ENCODE results near the gene PPP3CB.

The PPP3CB gene

DNA sequence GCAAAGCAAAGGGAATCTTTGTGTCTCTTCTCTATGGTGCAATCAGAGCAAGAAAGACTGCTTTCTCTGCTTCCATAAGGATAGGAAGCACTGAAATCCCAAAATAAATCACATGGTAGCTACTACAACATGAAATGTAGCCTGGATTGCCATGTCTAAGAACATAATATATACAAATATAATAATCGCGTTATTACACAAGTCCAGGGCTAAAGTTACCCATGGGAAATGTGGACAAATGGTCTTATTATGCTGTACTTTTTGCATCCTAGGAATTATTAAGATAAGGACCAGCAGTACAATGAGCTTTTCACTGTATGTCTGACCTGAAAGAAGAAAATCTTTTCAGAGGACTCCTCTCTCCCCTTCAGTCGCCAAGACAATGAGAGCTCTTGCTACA, 23.5 kb upstream of the PPP3CB start:
- TF ChIP-seq, protein P1, sequence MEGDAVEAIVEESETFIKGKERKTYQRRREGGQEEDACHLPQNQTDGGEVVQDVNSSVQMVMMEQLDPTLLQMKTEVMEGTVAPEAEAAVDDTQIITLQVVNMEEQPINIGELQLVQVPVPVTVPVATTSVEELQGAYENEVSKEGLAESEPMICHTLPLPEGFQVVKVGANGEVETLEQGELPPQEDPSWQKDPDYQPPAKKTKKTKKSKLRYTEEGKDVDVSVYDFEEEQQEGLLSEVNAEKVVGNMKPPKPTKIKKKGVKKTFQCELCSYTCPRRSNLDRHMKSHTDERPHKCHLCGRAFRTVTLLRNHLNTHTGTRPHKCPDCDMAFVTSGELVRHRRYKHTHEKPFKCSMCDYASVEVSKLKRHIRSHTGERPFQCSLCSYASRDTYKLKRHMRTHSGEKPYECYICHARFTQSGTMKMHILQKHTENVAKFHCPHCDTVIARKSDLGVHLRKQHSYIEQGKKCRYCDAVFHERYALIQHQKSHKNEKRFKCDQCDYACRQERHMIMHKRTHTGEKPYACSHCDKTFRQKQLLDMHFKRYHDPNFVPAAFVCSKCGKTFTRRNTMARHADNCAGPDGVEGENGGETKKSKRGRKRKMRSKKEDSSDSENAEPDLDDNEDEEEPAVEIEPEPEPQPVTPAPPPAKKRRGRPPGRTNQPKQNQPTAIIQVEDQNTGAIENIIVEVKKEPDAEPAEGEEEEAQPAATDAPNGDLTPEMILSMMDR (IDR thresholded peaks at IDR 0.05), result no peak

DNA sequence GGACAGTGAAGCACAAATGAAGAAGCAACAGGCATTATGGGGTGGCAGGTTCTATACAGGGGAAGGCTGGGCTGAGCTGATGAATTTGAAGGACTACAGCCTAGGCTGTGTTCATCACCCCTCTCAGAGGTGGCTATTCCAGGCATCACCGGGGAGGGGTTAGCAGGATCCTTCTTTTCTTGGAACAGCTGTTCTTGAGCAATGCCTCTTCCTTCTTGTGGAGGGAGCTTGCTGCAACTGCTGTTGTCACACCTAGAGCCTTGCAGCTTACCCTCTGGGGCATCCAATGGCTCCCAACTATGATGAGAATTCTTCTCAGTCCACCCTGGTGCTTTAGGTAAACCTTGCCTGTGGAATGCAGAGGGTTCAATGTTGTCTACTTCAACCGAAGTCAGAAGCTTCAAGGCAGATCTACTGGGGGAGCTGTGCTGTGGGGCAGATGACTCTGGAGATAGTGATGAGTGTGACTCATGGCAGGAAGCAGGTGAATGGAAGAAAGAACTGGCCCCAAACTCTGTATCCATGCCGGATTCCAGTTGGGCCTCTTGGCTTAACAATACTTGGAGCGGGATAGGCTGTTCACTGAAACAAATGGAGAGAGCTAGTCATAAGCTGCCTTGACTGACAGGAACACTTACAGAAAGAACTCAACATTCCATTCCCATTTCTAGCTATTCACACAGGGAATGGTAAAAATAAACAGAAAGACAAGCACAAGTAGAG, 21.5 kb upstream of the PPP3CB start:
- TF ChIP-seq, protein P1 (IDR thresholded peaks at IDR 0.05), result no peak

DNA sequence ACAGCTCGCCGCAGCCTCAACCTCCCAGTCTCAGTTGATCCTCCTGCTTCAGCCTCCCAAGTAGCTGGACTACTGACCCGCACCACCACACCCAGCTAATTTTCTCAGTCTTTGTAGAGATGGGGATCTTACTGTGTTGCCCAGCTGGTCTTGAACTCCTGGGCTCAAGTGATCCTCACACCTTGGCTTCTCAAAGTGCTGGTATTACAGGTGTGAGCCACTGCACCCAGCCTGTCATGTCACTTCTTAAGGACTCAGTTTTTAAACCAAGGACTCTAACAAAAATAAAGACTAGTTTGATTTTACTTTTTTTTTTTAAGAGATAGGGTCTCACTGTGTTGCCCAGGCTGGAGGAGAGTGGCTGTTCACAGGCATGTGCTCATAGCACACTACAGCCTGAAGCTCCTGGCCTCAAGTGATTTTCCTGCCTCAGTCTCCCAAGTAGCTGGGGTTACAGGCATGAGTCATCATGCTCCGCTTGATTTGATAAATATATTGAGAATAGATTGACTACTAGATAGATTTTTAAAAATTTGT, 16.5 kb upstream of the PPP3CB start:
- TF ChIP-seq, protein P1 (IDR thresholded peaks at IDR 0.05), result no peak

DNA sequence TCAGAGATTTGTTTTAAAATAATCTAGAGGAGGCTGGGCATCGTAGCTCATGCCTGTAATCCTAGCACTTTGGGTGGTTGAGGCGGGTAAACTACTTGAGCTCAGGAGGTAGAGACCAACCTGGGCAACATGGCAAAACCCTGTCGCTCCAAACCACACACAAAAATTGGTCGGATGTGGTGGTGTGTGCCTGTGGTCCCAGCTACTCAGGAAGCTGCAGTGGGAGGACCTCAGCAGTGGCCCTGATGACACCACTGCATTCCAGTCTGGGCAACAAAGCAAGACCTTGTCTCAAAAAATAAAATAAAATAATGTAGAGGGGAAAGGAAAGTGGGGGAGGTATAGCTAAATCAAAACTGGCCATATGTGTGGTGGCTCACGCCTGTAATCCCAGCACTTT, 13.9 kb upstream of the PPP3CB start:
- TF ChIP-seq, protein P1 (IDR thresholded peaks at IDR 0.05), result no peak

DNA sequence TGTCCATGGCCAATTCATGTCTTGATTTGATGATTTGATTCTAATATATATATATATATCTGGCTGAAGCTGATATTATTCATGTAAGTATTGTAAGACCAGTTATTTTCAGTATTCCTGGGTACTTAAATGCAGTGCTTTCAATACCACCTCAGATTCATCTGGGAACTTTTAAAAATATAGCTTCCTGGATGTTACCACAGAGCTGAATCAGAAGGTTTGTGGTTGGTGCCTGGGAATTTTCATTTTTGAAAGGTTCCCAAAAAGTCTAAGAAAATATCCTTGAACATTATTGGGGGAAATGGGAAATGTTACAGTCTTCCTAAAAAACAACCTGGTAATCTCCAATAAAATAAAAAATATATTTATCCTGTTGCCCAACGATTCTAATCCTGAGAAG, 10.7 kb upstream of the PPP3CB start:
- TF ChIP-seq, protein P1 (IDR thresholded peaks at IDR 0.05), result no peak

DNA sequence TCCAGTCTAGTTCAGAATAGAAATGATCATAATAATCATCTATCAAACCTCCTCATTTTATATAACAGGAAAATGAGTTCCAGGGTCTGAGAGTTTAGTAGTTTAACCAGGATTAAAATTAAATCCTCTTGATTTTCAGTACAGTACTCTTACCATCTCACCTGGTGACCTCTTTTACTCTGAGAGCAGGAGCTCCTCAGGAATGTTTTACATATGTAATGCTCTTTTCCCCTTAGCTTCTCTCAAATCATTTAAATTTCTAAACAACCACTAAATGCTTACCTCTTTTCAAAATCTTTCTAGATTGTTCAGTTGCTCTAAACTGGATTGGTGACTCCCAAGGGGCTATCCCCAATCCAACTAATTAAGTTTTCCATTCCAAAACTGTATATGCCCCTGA, 10.2 kb upstream of the PPP3CB start:
- TF ChIP-seq, protein P1 (IDR thresholded peaks at IDR 0.05), result no peak

DNA sequence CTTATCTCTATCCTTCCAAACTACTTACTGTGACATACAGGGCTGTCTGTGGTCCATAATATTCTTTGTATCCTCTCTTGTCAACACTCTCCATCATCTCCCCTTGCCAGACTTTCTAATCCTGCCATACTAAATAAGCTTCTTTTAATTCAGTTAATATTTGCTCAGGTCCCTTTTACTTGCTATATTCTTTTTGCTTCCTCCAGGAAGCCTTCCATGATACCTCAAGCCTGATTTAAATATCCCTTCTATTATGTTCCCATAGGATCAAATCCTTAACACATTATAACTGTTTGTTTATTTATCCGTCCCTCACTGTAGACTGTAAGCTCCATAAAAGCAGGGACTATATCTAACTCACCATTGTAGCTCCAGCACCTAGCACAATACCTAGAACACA, 7.2 kb upstream of the PPP3CB start:
- TF ChIP-seq, protein P1 (IDR thresholded peaks at IDR 0.05), result no peak
